Measurements from ENCODE around the gene ST8SIA2. TPM values are rescaled to one million over a fixed set of nuclear protein-coding genes. Genes with fewer than 3 reads are reported as not detected.

Gene ST8SIA2
- polyA plus RNA-seq, 1 of the 3 experiments (the other 2 are of a cell fraction) = 0.05 TPM

- no peak overlapping the region for H3K4me2 ChIP-seq
- no peaks in the 10 kb centered on the region for H3K9me3 ChIP-seq
Measured at GRCh38 chr15:92455271-92455670, 61.6 kb downstream of the ST8SIA2 start.

GRCh38 chr15:92457471-92458041 is 63.9 kb downstream of the ST8SIA2 start:
- TF ChIP-seq NFIC (IDR thresholded peaks at IDR 0.05; ENCODE audit: borderline replicate concordance) (no peak), RXRA (IDR thresholded peaks at IDR 0.05; ENCODE audit: borderline replicate concordance, low read depth) (no peak), PBX3 (IDR thresholded peaks at IDR 0.05) (no peak), GABPA (IDR thresholded peaks at IDR 0.05; ENCODE audit: low read depth) (no peak), EZH2phosphoT487 (IDR thresholded peaks at IDR 0.05; ENCODE audit: borderline replicate concordance, low read depth) (no peak), ZBTB33 (IDR thresholded peaks at IDR 0.05; ENCODE audit: borderline replicate concordance, low read depth) (no peak), NRF1 (IDR thresholded peaks at IDR 0.05; ENCODE audit: low read depth, low read length) (no peak), FOSL2 (IDR thresholded peaks at IDR 0.05; ENCODE audit: borderline replicate concordance, low read depth) (no peak), USF2 (IDR thresholded peaks at IDR 0.05; ENCODE audit: borderline replicate concordance, low read depth, low read length) (no peak)
- Histone ChIP-seq H4K20me1 (ENCODE audit: insufficient read depth) (no peaks in the 10 kb centered on the region), H3K9ac (no peak overlapping the region), H3K9me2 (no peaks in the 10 kb centered on the region), H3K4me3 (ENCODE audit: low read depth in 2 of 2, low read length in 1 of 2) (no peak overlapping the region), H3K4me2 (no peak overlapping the region), H3K27ac (ENCODE audit: low read depth in 2 of 2, low read length in 1 of 2) (no peak overlapping the region), H3K4me1 (ENCODE audit: control insufficient read depth in 1 of 2, insufficient read depth in 2 of 2, low read depth in 1 of 2, low read length in 1 of 2) (no peaks in the 10 kb centered on the region; a peak in 1 of 4 replicates), H3K27me3 (ENCODE audit: insufficient read depth) (no peaks in the 10 kb centered on the region), H3K36me3 (replicated peaks in 1 of 2; ENCODE audit: control insufficient read depth in 1 of 2, insufficient read depth in 2 of 2, low read length in 1 of 2) (no peaks in the 10 kb centered on the region), H2AFZ (ENCODE audit: low read depth) (no peak overlapping the region), H3K9me3 (no peaks in the 10 kb centered on the region), H3K79me2 (ENCODE audit: insufficient read depth) (no peaks in the 10 kb centered on the region), H3F3A (replicated peaks; ENCODE audit: insufficient read depth) (no peaks in the 10 kb centered on the region)
- ChIA-PET CTCF (interaction anchor here (0.7 kb wide), 1 partner anchor 9 kb away, joined by 5 read pairs; no protein-coding TSS in a partner anchor), POLR2A (no interaction called here)
- 52% methylated on average over 13 of the region's 13 CpGs for WGBS (ENCODE audit: low lambda C conversion rate)
- no peak for DNase-seq

More at GRCh38 chr15:92455271-92455670, 61.6 kb downstream of the ST8SIA2 start:
- DNase-seq = no peak
- no peaks in the 10 kb centered on the region for H3K27me3 ChIP-seq (ENCODE audit: insufficient read depth)
- no peaks in the 10 kb centered on the region for H3K9me2 ChIP-seq
- POLR2A ChIA-PET = no interaction called here
- CTCF ChIA-PET = no interaction called here
- no peaks in the 10 kb centered on the region for H4K20me1 ChIP-seq (ENCODE audit: insufficient read depth)
- H3K27ac ChIP-seq (ENCODE audit: low read depth in 2 of 2, low read length in 1 of 2) = no peak overlapping the region
- TF ChIP-seq POLR2AphosphoS5 (IDR thresholded peaks at IDR 0.05; ENCODE audit: low read depth, low read length) (no peak), MXI1 (IDR thresholded peaks at IDR 0.05; ENCODE audit: low read depth, low read length) (no peak)
- H3K4me3 ChIP-seq (ENCODE audit: low read depth in 2 of 2, low read length in 1 of 2) = no peak overlapping the region
- no peak overlapping the region for H2AFZ ChIP-seq (ENCODE audit: low read depth)
- H3K4me1 ChIP-seq (ENCODE audit: control insufficient read depth in 1 of 2, insufficient read depth in 2 of 2, low read depth in 1 of 2, low read length in 1 of 2) = no peaks in the 10 kb centered on the region; a peak in 1 of 4 replicates
- no peaks in the 10 kb centered on the region for H3F3A ChIP-seq (replicated peaks; ENCODE audit: insufficient read depth)
- H3K79me2 ChIP-seq (ENCODE audit: insufficient read depth) = no peaks in the 10 kb centered on the region
- no peaks in the 10 kb centered on the region for H3K36me3 ChIP-seq (replicated peaks in 1 of 2; ENCODE audit: control insufficient read depth in 1 of 2, insufficient read depth in 2 of 2, low read length in 1 of 2)
- WGBS (ENCODE audit: low lambda C conversion rate) = 58% methylated on average over 7 of the region's 7 CpGs
- H3K9ac ChIP-seq = no peak overlapping the region
